GM19372 (cell line): ENCODE results near the gene TRIM2.

ENCODE experiments used
- ATAC-seq: cut with Tn5 transposase; IDR thresholded peaks from one replicate; pipeline ENCODE4 v1.9.1; 2021; ENCODE audit warnings: mild to moderate bottlenecking, low read depth, moderate library complexity; ENCODE audit not compliant: unreplicated experiment

The TRIM2 gene

DNA sequence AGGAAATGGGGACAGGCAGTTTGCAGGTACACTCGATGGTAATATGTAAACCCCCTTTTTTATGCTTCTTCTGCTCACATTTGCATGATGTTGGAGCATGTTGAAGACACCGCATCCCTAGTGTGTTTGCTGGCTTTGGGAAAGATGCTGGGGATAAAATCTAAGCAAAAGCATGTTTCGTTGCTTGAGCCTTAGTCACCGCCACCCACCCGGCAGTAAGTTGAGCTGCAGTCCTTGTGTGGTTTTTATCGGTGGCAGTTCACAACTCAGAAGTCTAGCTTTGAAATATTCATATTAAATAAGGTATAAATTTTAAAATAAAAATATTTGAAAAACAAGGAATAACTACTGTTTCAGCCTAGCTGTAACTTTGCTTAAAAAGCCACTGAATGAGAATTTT, 118.5 kb downstream of the TRIM2 start:
- ATAC-seq = no peak

DNA sequence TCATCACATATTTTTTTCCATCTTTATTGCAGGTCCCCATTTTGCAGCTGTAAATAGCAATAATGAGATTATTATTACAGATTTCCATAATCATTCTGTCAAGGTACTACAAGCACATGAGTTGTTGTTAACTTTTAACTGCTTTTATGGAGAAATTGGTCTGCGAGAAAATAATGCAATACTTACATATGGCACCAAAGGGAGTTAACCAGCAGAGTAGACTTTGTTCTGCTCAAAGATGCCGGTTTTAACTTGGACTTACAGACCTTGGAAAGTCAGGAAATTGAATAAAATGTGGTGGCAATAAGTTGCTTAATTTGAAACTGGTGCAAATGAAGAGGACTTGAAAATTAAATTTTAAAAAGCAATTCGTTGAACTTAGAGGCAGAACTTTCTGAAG, 119.8 kb downstream of the TRIM2 start:
- ATAC-seq = no peak

DNA sequence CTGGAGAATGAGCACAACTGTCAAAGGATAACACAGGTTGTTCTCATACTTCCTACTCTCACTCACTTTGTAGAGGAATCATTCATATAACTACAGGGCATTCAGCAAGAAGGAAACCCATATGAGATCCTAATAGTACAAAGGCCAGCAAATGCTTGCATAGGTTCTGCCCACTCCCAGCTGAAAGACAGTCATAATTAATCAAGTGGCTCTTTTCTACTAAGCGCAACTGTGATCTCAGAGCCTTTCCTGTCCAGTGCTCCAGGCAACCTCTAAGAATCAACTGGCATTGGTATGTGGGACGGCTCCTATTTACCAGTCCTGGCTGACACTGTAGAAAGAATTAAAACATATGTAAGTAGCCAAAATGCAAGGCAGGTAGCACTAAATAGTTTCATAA, 121.3 kb downstream of the TRIM2 start:
- ATAC-seq = no peak

DNA sequence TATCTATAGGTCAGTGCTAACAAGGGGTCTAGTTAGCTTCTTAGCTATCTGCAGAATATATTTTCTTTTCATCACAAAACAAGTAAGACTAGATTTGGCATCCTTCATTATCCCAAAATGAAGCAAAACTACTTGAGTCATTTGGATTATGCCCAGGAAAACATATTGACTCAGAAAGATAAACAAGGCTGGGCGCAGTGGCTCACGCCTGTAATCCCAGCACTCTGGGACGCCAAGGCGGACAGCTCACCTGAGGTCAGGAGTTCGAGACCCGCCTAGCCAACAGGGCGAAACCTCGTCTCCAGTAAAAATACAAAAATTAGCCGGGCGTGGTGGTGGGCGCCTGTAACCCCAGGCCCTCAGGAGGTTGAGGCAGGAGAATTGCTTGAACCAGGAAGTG, 122.3 kb downstream of the TRIM2 start:
- no peak for ATAC-seq

DNA sequence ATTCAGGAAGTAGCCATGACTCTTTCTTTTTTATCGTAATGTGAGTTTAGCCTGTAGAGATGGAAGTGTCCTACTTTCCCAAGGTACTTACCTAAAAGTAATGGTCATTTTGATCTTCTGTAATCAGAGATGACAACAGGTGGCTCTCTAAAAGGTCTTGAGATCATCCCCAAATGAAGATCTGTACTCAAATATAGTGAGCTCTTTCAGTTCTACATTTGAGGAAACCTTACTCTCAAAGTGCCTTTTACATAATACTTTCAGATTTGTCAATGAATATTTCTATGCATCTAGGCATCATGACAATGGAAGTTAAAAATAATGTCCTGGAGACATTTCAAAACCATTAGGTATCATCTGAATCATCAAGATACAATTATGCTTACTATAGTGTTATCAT, 123.0 kb downstream of the TRIM2 start:
- no peak for ATAC-seq

DNA sequence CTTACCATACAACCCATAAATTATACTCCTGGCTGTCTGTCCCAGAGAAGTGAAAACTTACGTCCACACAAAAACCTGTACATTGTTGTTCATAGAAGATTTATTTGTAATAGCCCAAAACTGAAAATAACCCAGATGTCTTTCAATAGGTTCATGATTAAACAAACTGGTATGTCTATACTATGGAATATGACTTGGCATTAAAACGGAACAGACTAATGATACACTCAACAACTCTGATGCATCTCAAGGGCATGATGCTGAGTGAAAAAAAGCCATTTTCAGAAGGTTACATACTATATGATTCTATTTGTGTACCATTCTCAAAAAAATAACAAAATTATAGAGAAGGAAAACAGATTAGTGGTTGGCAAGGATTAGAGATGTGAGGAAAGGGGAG, 128.7 kb downstream of the TRIM2 start:
- no peak for ATAC-seq

DNA sequence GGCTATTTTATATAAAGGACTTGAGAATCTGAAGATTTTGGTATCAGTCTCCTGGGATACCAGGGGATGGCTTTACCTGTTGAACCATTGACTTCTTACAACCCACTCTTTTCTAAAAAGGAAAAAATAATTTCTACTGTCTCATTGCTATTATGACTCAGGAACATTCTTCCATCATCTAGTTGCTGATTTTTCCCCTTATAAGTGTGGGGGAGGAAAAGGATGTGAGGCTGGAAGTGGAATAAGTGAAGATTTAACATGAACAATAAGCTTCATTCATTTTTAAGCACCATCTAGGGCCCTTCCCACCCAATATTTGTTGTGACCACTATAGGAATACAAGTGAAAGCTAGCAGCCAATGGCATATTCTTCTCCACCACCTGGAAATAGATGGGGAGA, 129.6 kb downstream of the TRIM2 start:
- ATAC-seq = no peak

DNA sequence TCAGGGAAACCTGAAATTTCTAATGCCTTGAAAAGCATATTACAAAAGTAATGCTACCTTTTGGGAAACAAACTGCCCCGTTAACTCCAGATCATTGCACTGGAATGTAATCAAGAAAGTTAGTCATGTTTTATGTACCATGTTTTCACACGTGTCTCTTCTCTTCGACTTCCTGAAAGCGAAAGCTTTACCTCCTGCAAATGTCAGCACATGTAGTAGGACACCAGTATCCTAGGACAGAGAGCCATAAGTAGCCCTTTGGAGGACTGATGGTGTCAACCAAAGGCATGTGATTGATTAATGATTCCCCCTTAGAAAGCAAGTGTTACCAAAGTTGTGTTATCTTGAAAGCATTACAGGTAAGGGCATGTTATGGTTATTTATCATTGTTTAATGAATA, 131.4 kb downstream of the TRIM2 start:
- no peak for ATAC-seq

DNA sequence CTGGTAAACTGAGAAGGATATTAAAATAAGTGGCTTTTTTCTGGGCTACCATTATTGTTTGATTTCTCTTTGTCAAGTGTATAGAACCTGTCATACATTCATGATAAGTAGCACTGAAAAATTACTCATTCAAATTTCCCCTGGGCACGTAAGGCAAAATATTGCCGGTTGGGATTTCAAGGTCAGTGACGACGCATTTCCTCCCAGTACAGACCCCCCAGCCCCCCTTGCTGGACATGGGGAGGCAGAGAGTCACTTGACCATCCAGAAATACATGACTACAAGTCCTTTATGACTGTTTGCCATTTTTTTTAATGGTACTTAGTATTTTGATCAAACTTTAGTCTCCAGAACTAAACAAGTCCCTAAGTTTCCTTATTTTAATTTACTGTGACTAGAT, 133.4 kb downstream of the TRIM2 start:
- ATAC-seq = no peak

DNA sequence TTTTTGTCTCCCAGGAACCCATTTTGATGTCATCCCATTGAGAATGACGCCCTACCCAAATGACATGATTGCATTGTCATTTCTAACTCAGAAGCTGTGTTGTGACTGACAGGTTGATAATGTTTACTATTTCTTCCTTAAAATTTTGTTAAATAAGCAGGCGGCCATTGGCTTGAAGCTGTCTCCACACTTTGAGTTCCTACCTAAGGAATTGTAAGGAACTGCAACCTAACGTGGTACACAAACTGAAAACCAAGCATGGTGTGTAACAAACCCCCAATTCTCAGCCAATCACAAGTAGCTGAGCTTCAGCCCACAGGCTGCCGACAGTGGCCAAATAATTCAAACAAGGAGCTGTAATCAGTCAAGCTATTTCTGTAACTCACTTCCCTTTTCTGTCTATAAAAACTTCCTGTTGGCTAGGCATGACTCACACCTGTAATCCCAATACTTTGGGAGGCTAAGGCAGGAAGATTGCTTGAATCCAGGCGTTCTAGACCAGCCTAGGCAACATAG, 137.4 kb downstream of the TRIM2 start:
- no peak for ATAC-seq

DNA sequence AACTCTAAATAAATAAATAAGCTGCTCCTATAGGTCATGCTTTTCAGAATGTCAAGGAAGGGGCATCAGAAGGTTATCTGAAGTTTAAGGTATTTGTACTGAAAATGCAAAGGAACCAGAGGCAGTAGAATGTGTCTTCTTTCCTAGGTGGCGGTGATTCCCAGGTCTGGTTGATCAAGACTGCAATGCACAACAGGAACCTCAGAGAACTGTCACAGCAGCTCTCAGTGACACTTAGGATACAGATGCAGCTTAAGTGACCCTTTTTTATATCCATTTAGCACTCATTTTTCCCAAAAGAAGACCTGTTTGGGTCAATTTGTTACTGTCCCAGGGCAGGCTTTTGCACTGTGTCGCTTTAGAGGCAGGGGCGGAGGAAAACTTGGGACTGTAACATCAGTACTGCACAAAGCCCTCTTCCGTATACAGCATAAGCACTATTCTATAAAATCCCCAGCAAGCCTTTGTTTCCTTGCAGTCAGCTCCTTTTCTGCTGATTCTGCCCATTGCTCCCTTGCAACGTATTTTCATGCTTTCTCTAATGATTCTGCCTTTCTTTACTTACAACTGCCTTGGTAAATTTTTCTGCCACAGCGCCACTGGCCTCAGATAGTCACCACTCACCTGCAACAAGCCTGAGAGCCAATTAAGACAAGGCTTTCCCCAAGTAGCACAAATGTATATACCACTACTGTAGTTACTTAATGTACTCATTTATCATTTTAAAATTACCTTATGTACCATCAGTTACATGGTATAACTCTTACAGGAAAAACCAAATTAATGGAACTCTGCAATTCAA, 138.7 kb downstream of the TRIM2 start:
- ATAC-seq = no peak

DNA sequence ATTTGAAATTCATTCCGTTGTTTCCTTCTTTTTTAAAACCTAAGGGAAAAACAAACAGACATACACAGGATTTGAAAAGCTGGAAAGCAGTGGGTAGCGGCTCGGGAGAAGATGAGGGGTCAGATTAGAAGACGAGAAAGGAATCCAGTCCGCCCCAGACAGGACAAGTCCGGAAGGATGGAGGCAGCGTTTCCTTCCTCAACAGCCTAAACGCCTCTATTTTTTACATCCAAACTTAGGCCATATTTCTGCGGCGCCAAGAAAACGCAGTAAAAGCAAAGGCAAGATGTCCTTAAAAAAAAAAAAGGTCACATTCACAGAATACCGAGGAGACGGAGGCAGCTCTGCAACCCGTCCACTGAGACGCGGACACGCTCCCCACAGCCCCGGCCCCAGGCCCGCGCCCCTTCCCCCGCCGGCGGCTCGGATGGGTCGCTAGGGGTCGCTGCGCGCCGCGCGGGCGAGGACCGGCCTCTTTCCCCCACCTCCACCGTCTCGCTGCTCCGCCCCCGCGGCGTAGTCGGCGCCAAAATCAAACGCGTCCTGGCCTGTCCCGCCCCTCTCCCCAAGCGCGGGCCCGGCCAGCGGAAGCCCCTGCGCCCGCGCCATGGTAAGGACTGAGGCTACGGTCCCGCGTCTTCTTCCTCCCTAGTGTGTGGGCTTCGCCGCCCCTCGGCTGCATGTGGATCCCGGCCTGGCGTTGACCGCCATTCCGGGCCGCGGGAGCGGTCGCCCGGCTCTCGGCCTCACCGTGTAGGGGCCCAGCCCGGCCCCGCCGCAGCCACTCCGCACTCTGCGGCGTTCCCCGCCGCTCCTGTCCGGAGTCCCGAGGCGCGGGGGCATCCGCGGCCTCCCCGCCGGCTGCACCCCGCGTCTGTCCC, 140.1 kb downstream of the TRIM2 start, which contains the start of gene MND1:
TSS of gene MND1 (plus strand) at position 558 of the 881 bp plus-strand sequence. CDS start at position 608, 50 bp downstream.
- peak; percentile 80 for ATAC-seq

DNA sequence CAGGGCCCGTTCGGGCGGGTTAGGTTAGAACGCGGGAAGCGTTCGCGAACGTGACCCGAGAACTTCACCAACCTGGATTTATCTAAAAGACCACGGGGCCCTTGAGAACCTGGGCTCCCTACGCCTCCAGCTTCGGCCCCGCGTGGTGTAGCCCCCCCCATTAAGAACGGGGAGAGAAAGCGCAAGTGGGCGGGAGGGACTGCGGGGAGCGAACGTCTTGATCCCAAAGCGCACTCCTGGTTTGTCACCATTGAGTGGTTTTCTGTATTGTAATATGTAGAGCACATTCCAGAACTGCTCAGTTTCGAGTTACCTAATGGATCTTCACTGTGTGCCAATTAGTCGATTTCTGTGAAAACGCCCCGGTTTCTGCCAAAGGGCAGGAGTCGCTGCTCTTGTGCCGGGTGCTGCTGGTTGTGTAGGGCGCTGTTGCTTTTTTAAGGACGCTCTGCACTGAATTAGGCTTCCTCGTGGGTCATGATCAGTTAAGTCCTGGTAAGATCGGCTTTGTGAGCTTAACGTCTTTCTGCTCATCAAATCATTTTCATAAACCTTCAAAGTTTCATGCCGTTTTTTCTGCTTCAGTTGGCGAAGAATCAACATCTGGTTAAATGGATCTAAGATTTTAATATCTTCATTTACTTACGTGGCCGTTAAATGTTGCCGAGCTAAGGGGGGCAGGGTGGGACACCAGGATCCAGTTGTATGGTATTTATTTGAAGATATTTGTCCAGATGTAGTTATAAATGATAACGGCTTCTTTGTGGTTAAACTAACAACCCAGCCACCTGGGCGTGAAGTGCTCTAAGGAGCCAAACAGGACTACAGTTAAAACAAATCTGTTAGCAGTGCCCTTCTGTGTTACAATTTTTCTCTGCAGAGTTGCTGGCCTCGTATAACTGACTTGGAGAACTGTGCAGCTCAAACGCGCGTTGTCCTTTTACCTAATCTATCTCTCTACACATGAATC, 141.1 kb downstream of the TRIM2 start:
- peak; percentile 34 for ATAC-seq

DNA sequence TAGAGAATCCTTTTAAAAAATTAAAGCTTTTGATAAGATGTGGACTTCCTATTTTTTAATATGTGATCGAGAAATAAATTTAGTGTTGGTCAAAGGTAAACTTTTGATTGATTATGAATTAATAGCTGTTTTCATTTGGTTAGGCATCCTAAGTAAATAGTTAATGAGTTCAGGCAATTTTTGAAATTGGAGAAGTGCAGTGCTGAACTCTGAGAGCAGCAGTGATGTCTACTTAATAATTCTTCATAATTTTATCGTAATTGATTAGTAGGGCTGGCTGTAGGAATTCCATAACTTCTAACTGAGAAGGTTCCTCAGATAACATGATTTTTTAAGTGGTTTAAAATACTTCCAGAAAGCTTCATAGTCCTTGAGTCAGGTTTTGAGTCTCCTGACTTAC, 141.8 kb downstream of the TRIM2 start:
- ATAC-seq = no peak

DNA sequence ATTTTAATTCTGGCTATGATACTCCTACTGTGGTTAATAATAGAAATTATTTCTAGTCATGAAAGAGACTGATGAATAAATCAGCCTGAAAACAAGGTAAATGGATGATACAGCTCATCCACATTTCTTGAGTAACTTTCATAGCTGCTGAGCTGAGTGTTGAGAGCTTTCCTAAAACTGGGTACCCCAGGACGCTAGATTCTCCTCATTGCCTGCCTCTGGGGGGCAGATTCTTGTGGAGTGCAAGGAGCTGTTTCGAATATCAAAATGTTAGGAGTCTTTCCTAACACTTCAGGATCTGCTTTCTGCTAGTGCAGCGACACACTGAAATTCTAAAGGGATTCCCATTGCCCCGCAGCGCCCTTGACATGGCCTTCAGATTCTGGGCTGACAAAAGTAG, 142.3 kb downstream of the TRIM2 start:
- no peak for ATAC-seq

DNA sequence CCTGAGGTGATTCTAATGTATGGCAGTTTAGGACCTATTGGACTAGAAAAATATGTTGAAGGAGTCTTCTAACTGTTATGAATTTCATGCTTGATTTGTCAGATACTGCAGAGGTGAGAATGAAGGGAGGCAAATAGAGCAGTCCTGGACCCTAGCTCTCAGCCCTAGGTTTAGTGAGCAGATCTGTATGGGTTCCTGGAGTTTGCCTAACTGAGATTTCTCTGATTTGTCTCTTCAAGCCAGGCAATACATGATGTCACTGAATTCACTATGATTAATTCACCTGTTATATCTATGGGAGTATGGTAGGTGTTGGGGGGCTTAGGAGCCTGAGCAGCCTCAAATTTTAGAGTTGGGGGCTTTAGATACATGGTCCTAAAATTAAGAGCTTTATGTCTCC, 142.9 kb downstream of the TRIM2 start:
- no peak for ATAC-seq

DNA sequence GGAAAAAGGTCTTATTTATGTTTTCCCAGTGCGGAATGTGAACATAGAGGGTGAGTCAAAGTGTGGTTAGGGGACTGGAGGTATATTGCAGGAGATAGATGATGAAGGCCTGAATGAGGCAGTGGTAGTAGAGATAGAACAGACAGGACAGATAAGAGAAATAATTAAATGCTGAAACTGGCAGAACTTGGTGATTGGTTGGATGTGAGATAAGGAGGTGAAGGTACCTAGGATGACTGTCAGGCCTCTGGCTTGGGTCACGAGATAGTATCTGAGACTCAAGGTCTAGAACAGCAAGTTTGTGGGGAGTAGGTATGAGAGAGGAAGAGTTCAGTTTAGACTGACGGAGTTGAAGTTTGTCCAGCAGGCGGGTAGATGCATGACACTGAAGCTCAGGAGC, 143.8 kb downstream of the TRIM2 start:
- no peak for ATAC-seq

DNA sequence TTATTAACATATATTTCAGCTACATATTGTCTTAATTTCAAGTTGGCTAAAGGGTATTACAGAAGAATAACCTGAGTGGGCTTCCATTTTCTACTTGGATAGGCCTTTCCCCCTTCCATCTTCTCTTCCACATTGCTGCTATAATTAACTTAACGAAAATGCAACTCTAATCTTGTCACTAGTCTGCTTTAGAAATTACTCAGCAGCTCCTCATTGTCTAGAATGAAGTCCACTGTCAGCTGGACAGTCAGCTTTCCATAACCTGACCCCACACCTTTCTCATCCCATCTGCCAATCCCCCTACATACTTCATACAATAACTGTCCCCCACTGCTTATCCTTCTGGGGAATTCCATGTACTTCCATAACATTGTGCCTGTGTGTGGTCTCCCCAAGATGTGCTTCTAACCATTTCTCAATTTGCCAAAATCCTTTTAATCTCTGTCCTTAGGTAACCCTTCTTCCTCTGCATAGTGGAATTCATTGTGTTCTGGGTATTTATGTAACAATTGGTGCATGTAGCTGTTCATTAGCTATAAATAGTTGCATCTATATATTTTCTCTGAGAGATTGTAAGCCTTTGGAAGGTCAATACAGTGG, 145.1 kb downstream of the TRIM2 start:
- ATAC-seq = no peak

DNA sequence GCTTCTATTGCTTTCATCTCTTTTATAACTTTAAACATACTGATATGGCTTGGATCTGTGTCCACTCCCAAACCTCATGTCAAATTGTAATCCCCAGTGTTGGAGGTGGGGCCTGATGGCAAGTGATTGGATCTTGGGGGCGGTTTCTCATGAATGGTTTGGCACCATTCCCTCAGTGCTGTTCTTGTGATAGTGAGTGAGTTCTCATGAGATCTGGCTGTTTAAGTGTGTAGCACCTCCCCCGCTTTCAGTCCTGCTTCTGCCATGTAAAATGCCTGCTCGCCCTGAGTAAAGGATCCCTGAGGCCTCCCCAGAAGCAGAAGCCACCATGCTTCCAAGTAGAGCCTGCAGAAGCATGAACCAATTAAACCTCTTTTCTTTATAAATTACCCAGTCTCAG, 157.9 kb downstream of the TRIM2 start:
- no peak for ATAC-seq

DNA sequence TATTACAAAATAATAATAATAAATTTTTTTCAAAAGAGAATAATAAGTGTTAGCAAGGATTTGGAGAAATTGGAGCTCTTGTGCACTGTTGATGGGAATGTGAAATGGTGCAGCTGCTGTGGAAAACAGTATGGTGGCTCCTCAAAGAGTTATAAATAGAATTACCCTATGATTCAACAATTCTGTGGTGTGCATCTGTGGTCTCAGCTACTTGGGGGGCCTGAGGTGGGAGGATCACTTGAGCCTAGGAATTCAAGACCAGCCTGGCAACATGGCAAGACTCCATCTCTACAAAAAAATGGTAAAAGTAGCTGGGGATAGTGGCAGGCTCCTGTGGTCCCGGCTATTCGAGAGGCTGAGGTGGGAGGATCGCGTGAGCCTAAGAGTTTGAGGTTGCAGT, 159.8 kb downstream of the TRIM2 start:
- no peak for ATAC-seq
